Panc1 (cell line): ENCODE measurements around the gene KNDC1. TPM values are rescaled to one million over a fixed set of nuclear protein-coding genes. Genes with fewer than 3 reads are reported as not detected.

Experiments
- ATAC-seq: fragments of 200-7000 bp; cut with Tn5 transposase; 2 replicates; pipeline ENCODE4 v1.9.1; 2020; ENCODE audit warnings: mild to moderate bottlenecking, moderate library complexity
- BruUV-seq: library from RNA; stranded (reverse); fragments of 400-500 nt; replicated peaks from 2 replicates; lab custom pipeline; 2021; lab: Mats Ljungman, UMichigan
- CTCF ChIA-PET: fragments of 300-600 bp; sonication (Branson Sonifier 250); formaldehyde crosslinking; loops from one replicate; lab custom pipeline; 2022; ENCODE audit warnings: antibody characterized with exemption; lab: Charles Lee
- POLR2A ChIA-PET: fragments of 300-600 bp; sonication (Branson Sonifier 250); formaldehyde crosslinking; loops from one replicate; lab custom pipeline; 2022; ENCODE audit warnings: antibody characterized with exemption; lab: Charles Lee
- DNase-seq: peaks from one replicate; pipeline ENCODE4 v3.0.0-alpha.2; 2010; ENCODE audit warnings: low read depth, low spot score
- H3K27ac ChIP-seq: 2 replicates; pipeline ENCODE4 v1.5.1; 2011; ENCODE audit warnings: mild to moderate bottlenecking, low read length, inconsistent platforms
- H3K27me3 ChIP-seq: fragments of 200-500 bp; sonication (Bioruptor generic); 2 replicates; pipeline ENCODE4 v1.6.0; 2014; ENCODE audit warnings: low read length, inconsistent platforms; ENCODE audit not compliant: control insufficient read depth, insufficient read depth
- H3K36me3 ChIP-seq: fragments of 200-500 bp; sonication (Bioruptor generic); 2 replicates; pipeline ENCODE4 v1.5.1; 2014; ENCODE audit warnings: inconsistent platforms, mild to moderate bottlenecking, low read length, moderate library complexity; ENCODE audit not compliant: control insufficient read depth, insufficient read depth
- H3K4me1 ChIP-seq: 2 replicates; pipeline ENCODE4 v1.5.1; 2011; ENCODE audit warnings: inconsistent platforms, mild to moderate bottlenecking, low read length, moderate library complexity; ENCODE audit not compliant: control insufficient read depth, insufficient read depth
- H3K4me3 ChIP-seq, 2 experiments: 2 replicates each; pipeline ENCODE4 v1.5.1; 2011 to 2012; ENCODE audit warnings: low read depth in 2 of 2, low read length in 2 of 2, mild to moderate bottlenecking in 2 of 2, inconsistent platforms in 1 of 2, moderate library complexity in 1 of 2
- H3K9me3 ChIP-seq: fragments of 200-500 bp; sonication (Bioruptor generic); 2 replicates; pipeline ENCODE4 v1.5.1; 2014; ENCODE audit warnings: low read depth, mild to moderate bottlenecking, inconsistent platforms, low read length, moderate library complexity; ENCODE audit not compliant: control insufficient read depth, insufficient read depth
- CTCF ChIP-seq: fragments of 450-650 bp; IDR thresholded peaks from 2 replicates; pipeline ENCODE4 v1.5.1; 2017; ENCODE audit warnings: mild to moderate bottlenecking
- POLR2AphosphoS5 ChIP-seq: IDR thresholded peaks from 2 replicates; pipeline ENCODE4 v1.6.1; 2012; ENCODE audit warnings: mild to moderate bottlenecking, low read depth, low read length, moderate library complexity
- REST ChIP-seq, 2 experiments: IDR thresholded peaks; 2 replicates each; pipeline ENCODE4 v1.6.1; 2011 to 2012; ENCODE audit warnings: low read depth in 2 of 2, control low read depth in 1 of 2, low read length in 1 of 2, mild to moderate bottlenecking in 1 of 2, moderate library complexity in 1 of 2; ENCODE audit not compliant: insufficient read depth in 1 of 2
- SIN3A ChIP-seq: IDR thresholded peaks from 2 replicates; pipeline ENCODE4 v1.6.1; 2012; ENCODE audit warnings: low read depth, mild to moderate bottlenecking, low read length, moderate library complexity, borderline replicate concordance; ENCODE audit not compliant: insufficient read depth
- TCF7L2 ChIP-seq: IDR thresholded peaks from 2 replicates; pipeline ENCODE4 v1.6.1; 2011; ENCODE audit warnings: mild to moderate bottlenecking, low read depth, low read length, inconsistent platforms
- in situ Hi-C: cut with HindIII; loops from 2 replicates; pipeline ENCODE4 v1.10.0; 2016; ENCODE audit warnings: low sequenced_read_pairs, low pct_unique_long_range_greater_than_20kb
- intact Hi-C: fragments of 100-400 bp; cut with micrococcal nuclease; formaldehyde crosslinking; loops from one replicate; pipeline ENCODE4 v1.10.0; 2022; ENCODE audit not compliant: unreplicated experiment
- total RNA-seq: library from RNA; stranded (reverse); gene quantifications from one replicate; pipeline ENCODE4 v1.2.1, GENCODE V29; 2021; ENCODE audit not compliant: unreplicated experiment

The KNDC1 gene
- total RNA-seq, 1 experiment from 2014 or later = 2.6 TPM

- H3K4me3 ChIP-seq = no peak overlapping the region
- no peak for DNase-seq
- no peak for ATAC-seq
- CTCF ChIA-PET = interaction anchor here (0.6 kb wide), 1 partner anchor 111 kb away, joined by 4 read pairs; no protein-coding TSS in a partner anchor
- no peaks in the 10 kb centered on the region for H3K9me3 ChIP-seq
- POLR2A ChIA-PET = no interaction called here
- no peaks in the 10 kb centered on the region for H3K36me3 ChIP-seq
- TF ChIP-seq TCF7L2 (no peak), POLR2AphosphoS5 (no peak), REST (IDR thresholded peaks at IDR 0.05; ENCODE audit: insufficient read depth in 1 of 2, low read depth in 2 of 2, low read length in 1 of 2) (no peak), CTCF (no peak), SIN3A (no peak)
- intact Hi-C loops = no loop called here
- H3K27me3 ChIP-seq = no peaks in the 10 kb centered on the region
- H3K4me1 ChIP-seq = no peaks in the 10 kb centered on the region
- in situ Hi-C loops = no loop called here
- no TSS peak for BruUV-seq
- H3K27ac ChIP-seq = no peak overlapping the region
Observed at GRCh38 chr10:133115976-133116375, 44.0 kb upstream of the KNDC1 start.

GRCh38 chr10:133116455-133116854 is 43.6 kb upstream of the KNDC1 start:
- Histone ChIP-seq H3K4me1 (no peaks in the 10 kb centered on the region), H3K9me3 (no peaks in the 10 kb centered on the region), H3K27ac (no peak overlapping the region), H3K36me3 (no peaks in the 10 kb centered on the region), H3K4me3 (no peak overlapping the region), H3K27me3 (no peaks in the 10 kb centered on the region)
- TF ChIP-seq SIN3A = no peak
- no peak for TF ChIP-seq CTCF
- TF ChIP-seq REST (IDR thresholded peaks at IDR 0.05; ENCODE audit: insufficient read depth in 1 of 2, low read depth in 2 of 2, low read length in 1 of 2) = no peak
- no peak for TF ChIP-seq POLR2AphosphoS5
- no peak for TF ChIP-seq TCF7L2
- ChIA-PET POLR2A (no interaction called here), CTCF (interaction anchor here (0.6 kb wide), 1 partner anchor 111 kb away, joined by 4 read pairs; no protein-coding TSS in a partner anchor)
- intact Hi-C loops = no loop called here
- in situ Hi-C loops = no loop called here
- BruUV-seq = no TSS peak
- DNase-seq (no peak), ATAC-seq (no peak)
